B cell (primary cell): Measurements from ENCODE around the gene ITGB1. TPM values are rescaled to one million over a fixed set of nuclear protein-coding genes. Genes with fewer than 3 reads are reported as not detected.

Source experiments
- ATAC-seq: fragments of 200-7000 bp; cut with Tn5 transposase; one replicate; pipeline ENCODE4 v1.10.0; 2021; ENCODE audit warnings: low read depth, mild to moderate bottlenecking, moderate number of reproducible peaks, moderate library complexity
- CTCF ChIA-PET: fragments of 350-600 bp; sonication (Branson Sonifier 250); formaldehyde crosslinking; loops from one replicate; lab custom pipeline; 2021; ENCODE audit warnings: antibody characterized with exemption, inconsistent platforms; lab: Charles Lee
- POLR2A ChIA-PET: fragments of 350-600 bp; sonication (Branson Sonifier 250); formaldehyde crosslinking; loops from one replicate; lab custom pipeline; 2021; ENCODE audit warnings: antibody characterized with exemption; lab: Charles Lee
- DNase-seq: peaks from one replicate; pipeline ENCODE4 v3.0.0; 2013
- H2AFZ ChIP-seq: 2 replicates; pipeline ENCODE4 v1.6.1; 2012; ENCODE audit warnings: mild to moderate bottlenecking, low read depth, low read length; ENCODE audit not compliant: insufficient read depth, poor library complexity, severe bottlenecking
- H3K27ac ChIP-seq, 2 donors: 1 replicate in 1 of 2; 2 replicates in 1 of 2; pipeline ENCODE4 v1.5.1; 2012 to 2013; ENCODE audit warnings: low read length in 2 of 2, mild to moderate bottlenecking in 2 of 2, moderate library complexity in 1 of 2
- H3K27me3 ChIP-seq, 4 experiments: fragments of 200-600 bp in 1 of 4; sonication (generic) in 1 of 4; replicated peaks in 1 of 4; 1 replicate in 2 of 4; 2 replicates in 2 of 4; pipeline versions ENCODE4 v1.6.1 to v1.7.0; 2013 to 2016; ENCODE audit warnings: low read length in 3 of 4, mild to moderate bottlenecking in 2 of 4, mixed read lengths in 1 of 4, moderate library complexity in 1 of 4; ENCODE audit not compliant: insufficient read depth in 4 of 4, control insufficient read depth in 3 of 4; ENCODE audit errors: control extremely low read depth in 1 of 4
- H3K36me3 ChIP-seq, 2 experiments: replicated peaks in 1 of 2; 1 replicate in 1 of 2; 2 replicates in 1 of 2; pipeline versions ENCODE4 v1.6.1 to v1.7.1; 2013; ENCODE audit warnings: low read length in 1 of 2; ENCODE audit not compliant: insufficient read depth in 2 of 2, control insufficient read depth in 1 of 2; ENCODE audit errors: control extremely low read depth in 1 of 2, extremely low read depth in 1 of 2
- H3K4me1 ChIP-seq, 2 donors: fragments of 200-600 bp in 1 of 2; sonication (generic) in 1 of 2; 1 replicate in 1 of 2; 2 replicates in 1 of 2; pipeline versions ENCODE4 v1.5.1 to v1.6.1; 2013 to 2017; ENCODE audit warnings: low read length in 2 of 2; ENCODE audit not compliant: control insufficient read depth in 2 of 2, insufficient read depth in 2 of 2
- H3K4me2 ChIP-seq: replicated peaks from 2 replicates; pipeline ENCODE3; 2012; ENCODE audit warnings: mild to moderate bottlenecking, low read depth, low read length; ENCODE audit not compliant: poor library complexity, severe bottlenecking
- H3K4me3 ChIP-seq, 5 experiments: fragments of 200-600 bp in 1 of 5; sonication (generic) in 1 of 5; 1 replicate in 3 of 5; 2 replicates in 2 of 5; pipeline versions ENCODE4 v1.5.1 to v1.7.0; 2011 to 2016; ENCODE audit warnings: low read length in 4 of 5, mild to moderate bottlenecking in 4 of 5, low read depth in 2 of 5, control low read depth in 1 of 5, moderate library complexity in 1 of 5; ENCODE audit not compliant: insufficient read depth in 1 of 5; ENCODE audit errors: control extremely low read depth in 1 of 5, extremely low read depth in 1 of 5
- H3K79me2 ChIP-seq: fragments of 200-600 bp; sonication (generic); one replicate; pipeline ENCODE4 v1.6.0; 2016; ENCODE audit warnings: low read length; ENCODE audit not compliant: control insufficient read depth, insufficient read depth
- H3K9ac ChIP-seq: fragments of 200-600 bp; sonication (generic); 2 replicates; pipeline ENCODE4 v1.6.1; 2017; ENCODE audit warnings: mild to moderate bottlenecking, low read length, moderate library complexity
- H3K9me3 ChIP-seq, 3 donors: one replicate each; pipeline versions ENCODE4 v1.6.1 to v1.7.1; 2013; ENCODE audit warnings: low read length in 2 of 3; ENCODE audit not compliant: control insufficient read depth in 2 of 3, insufficient read depth in 1 of 3; ENCODE audit errors: control extremely low read depth in 1 of 3
- H4K20me1 ChIP-seq: 2 replicates; pipeline ENCODE4 v1.6.0; 2012; ENCODE audit warnings: mild to moderate bottlenecking, low read length; ENCODE audit not compliant: insufficient read depth, control insufficient read depth, poor library complexity, severe bottlenecking
- H3K27ac Mint-ChIP-seq: one replicate; pipeline ENCODE4 v1.8.0; 2021; ENCODE audit warnings: mixed read lengths
- H3K27me3 Mint-ChIP-seq: one replicate; pipeline ENCODE4 v1.8.0; 2021; ENCODE audit warnings: mixed read lengths
- H3K4me1 Mint-ChIP-seq: one replicate; pipeline ENCODE4 v1.8.0; 2021; ENCODE audit warnings: mixed read lengths
- H3K4me3 Mint-ChIP-seq: one replicate; pipeline ENCODE4 v1.8.0; 2021; ENCODE audit warnings: mixed read lengths
- H3K9me3 Mint-ChIP-seq: one replicate; pipeline ENCODE4 v1.8.0; 2022; ENCODE audit warnings: mixed read lengths; ENCODE audit not compliant: insufficient read depth
- EZH2 ChIP-seq: IDR thresholded peaks from 2 replicates; pipeline ENCODE4 v1.6.1; 2012; ENCODE audit warnings: borderline replicate concordance, low read depth, mild to moderate bottlenecking, moderate library complexity, low read length; ENCODE audit not compliant: insufficient read depth, poor library complexity, severe bottlenecking
- WGBS: methylation state at CpG from one replicate; pipeline ENCODE4 v1.1.5; 2013; ENCODE audit warnings: missing lambda C conversion rate; ENCODE audit not compliant: insufficient coverage; 5-methylcytosine and 5-hydroxymethylcytosine counted together
- intact Hi-C: fragments of 100-400 bp; cut with micrococcal nuclease; formaldehyde crosslinking; loops from one replicate; pipeline ENCODE4 v1.10.0; 2022
- polyA plus RNA-seq: library from polyadenylated mRNA; depleted of rRNA; stranded (reverse); fragments of >200 nt; gene quantifications from 2 replicates; pipeline ENCODE4 v1.2.3, GENCODE V29; 2012
- total RNA-seq, 2 donors: library from RNA; stranded (reverse); fragments of 120-200 nt in 1 of 2; gene quantifications; 1 replicate in 1 of 2; 2 replicates in 1 of 2; pipeline versions ENCODE4 v1.2.3 to v1.2.4, GENCODE V29; 2013 to 2022
- TF ChIP-seq, protein P1 (sequence below): fragments of 200-600 bp; IDR thresholded peaks from one replicate; pipeline ENCODE4 v1.8.0; 2022; ENCODE audit warnings: antibody characterized with exemption, mild to moderate bottlenecking

The ITGB1 gene
- total and polyA plus RNA-seq, 2 donors (not counting 1 experiment from before 2014, with no cell fraction given): 30.8 to 128 TPM

- Histone ChIP-seq H3K4me1 (peaks cover 33 to 37% of the 10 kb centered on the region in 2 donors), H3K4me2 (peak overlapping the region; percentile 7), H3K27ac (peak overlapping the region in 1 of 2 donors; percentile 4), H3K9ac (no peak overlapping the region), H3K36me3 (peaks cover 4 to 17% of the 10 kb centered on the region in 2 experiments), H3K79me2 (peaks cover 65% of the 10 kb centered on the region), H3K9me3 (peaks cover 0 to 2% (median 0%) of the 10 kb centered on the region in 3 donors), H3K4me3 (no peak overlapping the region), H3K27me3 (no peaks in the 10 kb centered on the region), H2AFZ (no peak overlapping the region), H4K20me1 (peaks cover 9% of the 10 kb centered on the region)
- H3K4me3 Mint-ChIP-seq: peak overlapping the region; percentile 33
- DNase-seq (no peak), ATAC-seq (no peak)
- peaks cover 53% of the 10 kb centered on the region for H3K4me1 Mint-ChIP-seq
- H3K27ac Mint-ChIP-seq: peak overlapping the region; percentile 67
- POLR2A ChIA-PET: no interaction called here
- 76% methylated on average over 14 of the region's 14 CpGs for WGBS
- H3K9me3 Mint-ChIP-seq: no peaks in the 10 kb centered on the region
- H3K27me3 Mint-ChIP-seq: no peaks in the 10 kb centered on the region
- TF ChIP-seq, protein P1, sequence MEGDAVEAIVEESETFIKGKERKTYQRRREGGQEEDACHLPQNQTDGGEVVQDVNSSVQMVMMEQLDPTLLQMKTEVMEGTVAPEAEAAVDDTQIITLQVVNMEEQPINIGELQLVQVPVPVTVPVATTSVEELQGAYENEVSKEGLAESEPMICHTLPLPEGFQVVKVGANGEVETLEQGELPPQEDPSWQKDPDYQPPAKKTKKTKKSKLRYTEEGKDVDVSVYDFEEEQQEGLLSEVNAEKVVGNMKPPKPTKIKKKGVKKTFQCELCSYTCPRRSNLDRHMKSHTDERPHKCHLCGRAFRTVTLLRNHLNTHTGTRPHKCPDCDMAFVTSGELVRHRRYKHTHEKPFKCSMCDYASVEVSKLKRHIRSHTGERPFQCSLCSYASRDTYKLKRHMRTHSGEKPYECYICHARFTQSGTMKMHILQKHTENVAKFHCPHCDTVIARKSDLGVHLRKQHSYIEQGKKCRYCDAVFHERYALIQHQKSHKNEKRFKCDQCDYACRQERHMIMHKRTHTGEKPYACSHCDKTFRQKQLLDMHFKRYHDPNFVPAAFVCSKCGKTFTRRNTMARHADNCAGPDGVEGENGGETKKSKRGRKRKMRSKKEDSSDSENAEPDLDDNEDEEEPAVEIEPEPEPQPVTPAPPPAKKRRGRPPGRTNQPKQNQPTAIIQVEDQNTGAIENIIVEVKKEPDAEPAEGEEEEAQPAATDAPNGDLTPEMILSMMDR: no peak
- TF ChIP-seq EZH2: no peak
- CTCF ChIA-PET: interaction anchor here (1.1 to 2.0 kb wide), 2 partner anchors 15 to 70 kb away, joined by 5 to 8 read pairs; no protein-coding TSS in a partner anchor
- intact Hi-C loops: loop anchor here (5.0 to 10.0 kb wide), 2 partner anchors 194 to 216 kb away; no protein-coding TSS in a partner anchor
Measured at GRCh38 chr10:32938554-32939061, 19.4 kb downstream of the ITGB1 start.

- Mint-ChIP-seq H3K4me1 (peaks cover 46% of the 10 kb centered on the region), H3K27me3 (no peaks in the 10 kb centered on the region), H3K9me3 (no peaks in the 10 kb centered on the region), H3K4me3 (peak overlapping the region; percentile 33), H3K27ac (peak overlapping the region; percentile 67)
- Histone ChIP-seq H3K27me3 (no peaks in the 10 kb centered on the region), H3K4me3 (no peak overlapping the region), H4K20me1 (peaks cover 9% of the 10 kb centered on the region), H3K4me2 (peak overlapping the region; percentile 7), H3K9ac (no peak overlapping the region), H3K36me3 (peaks cover 8 to 22% of the 10 kb centered on the region in 2 experiments), H3K9me3 (peaks cover 0 to 2% (median 0%) of the 10 kb centered on the region in 3 donors), H2AFZ (no peak overlapping the region), H3K4me1 (peaks cover 28 to 32% of the 10 kb centered on the region in 2 donors), H3K79me2 (peaks cover 60% of the 10 kb centered on the region), H3K27ac (peak overlapping the region in 1 of 2 donors; percentile 4)
- CTCF ChIA-PET: interaction anchor here (1.1 to 2.0 kb wide), 2 partner anchors 15 to 71 kb away, joined by 5 to 8 read pairs; no protein-coding TSS in a partner anchor
- intact Hi-C loops: loop anchor here (5.0 to 10.0 kb wide), 2 partner anchors 194 to 217 kb away; no protein-coding TSS in a partner anchor
- ATAC-seq: peak; percentile 51
- POLR2A ChIA-PET: no interaction called here
- no peak for TF ChIP-seq EZH2
- TF ChIP-seq, protein P1: no peak
- WGBS: 42% methylated on average over 4 of the region's 5 CpGs
- no peak for DNase-seq
Measured at GRCh38 chr10:32937911-32938424, 20.1 kb downstream of the ITGB1 start.
